HG02840 (cell line): ENCODE results near the gene ATG2B.

Experiments
- ATAC-seq: cut with Tn5 transposase; IDR thresholded peaks from one replicate; pipeline ENCODE4 v1.9.1; 2021; ENCODE audit warnings: mild to moderate bottlenecking, moderate library complexity, moderate number of reproducible peaks; ENCODE audit not compliant: unreplicated experiment, low FRiP score

The ATG2B gene

GRCh38 chr14:96231526-96232130 is 131.5 kb downstream of the ATG2B start:
- no peak for ATAC-seq

- no peak for ATAC-seq
Measured at GRCh38 chr14:96231056-96231455, 132.1 kb downstream of the ATG2B start.

GRCh38 chr14:96229315-96229714 is 133.8 kb downstream of the ATG2B start:
- ATAC-seq: no peak
